HG03442 (cell line): ENCODE results near the gene ABL1.
"Not testable (repeated sequence)": the region's sequence is repeated elsewhere in the genome, so short reads cannot be mapped to it uniquely, and the experiment has no call there.

Experiments
- ATAC-seq: cut with Tn5 transposase; IDR thresholded peaks from one replicate; pipeline ENCODE4 v1.9.1; 2021; ENCODE audit warnings: mild to moderate bottlenecking, moderate library complexity; ENCODE audit not compliant: unreplicated experiment

ABL1 gene

DNA sequence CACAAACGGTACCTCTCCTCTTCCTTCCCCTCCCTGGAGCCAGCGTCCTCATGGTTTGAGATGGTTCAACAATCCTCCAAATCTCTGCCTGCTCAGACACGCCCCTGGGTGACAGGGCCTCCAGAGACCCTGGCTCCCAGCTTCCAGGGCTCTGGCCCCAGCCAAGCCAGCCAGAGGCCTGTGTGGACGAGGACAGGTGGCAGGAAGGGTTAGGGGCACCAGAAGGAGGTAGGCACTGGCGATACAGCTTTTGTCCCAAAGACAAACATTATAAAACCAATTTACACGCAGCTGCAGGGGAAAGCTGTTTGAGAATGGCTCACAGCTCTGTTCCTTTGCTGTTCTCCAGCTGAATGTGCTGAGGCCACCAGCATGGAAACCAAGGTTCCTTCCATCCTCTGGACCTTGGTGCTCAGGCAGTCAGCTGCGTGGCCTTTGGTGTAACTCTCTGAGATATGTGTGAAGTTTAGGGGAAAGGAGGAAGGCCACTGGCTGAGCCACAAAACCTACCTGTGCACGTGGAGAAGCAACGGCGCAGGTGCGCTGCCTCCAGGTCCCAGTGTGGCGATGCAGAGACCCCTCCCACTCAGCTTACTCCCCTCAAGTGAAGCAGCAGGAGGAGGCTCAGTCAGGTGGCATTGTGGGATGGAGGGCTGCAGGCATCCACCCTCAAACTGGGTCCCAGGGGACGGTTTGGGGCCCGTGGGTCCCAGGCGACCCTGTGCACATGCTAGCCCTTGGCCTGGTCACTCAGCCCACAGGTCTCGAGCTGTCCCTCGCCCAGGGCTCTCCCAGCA lies 65.8 kb downstream of the ABL1 start:
- ATAC-seq = no peak

DNA sequence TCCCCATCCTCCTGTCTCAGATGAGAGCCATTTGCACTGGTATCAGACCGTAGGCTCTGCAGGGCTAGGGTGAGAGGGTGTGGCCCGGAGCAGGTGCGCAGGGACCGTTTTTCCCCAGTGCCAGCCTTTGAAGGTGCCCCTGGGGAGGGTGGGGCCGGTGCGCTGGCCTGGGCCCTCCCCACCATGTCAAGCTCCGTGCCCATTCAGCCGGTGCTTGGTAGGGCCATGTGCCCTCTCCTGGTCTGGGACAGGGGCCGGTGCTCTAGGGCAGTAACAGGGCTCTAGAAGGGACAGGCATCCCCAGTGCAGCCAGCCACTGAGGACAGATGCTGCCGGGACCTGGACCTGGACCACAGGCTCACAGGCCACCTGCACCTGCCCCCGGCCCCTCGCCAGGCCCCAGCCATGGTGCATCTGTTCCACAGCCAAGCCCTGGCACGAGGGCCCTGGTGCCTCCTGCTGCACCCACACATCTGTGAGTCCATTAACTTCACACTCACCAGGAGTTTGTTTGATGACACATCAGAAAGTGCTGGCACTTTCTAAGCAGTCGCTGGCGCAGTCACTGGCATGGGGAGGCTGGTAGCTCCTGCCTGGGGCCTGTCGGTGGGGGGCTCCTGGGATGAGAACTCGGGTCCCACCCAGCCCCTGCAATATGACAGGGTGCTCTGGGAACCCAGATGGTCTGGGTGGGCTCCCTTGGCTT lies 66.6 kb downstream of the ABL1 start:
- no peak for ATAC-seq

DNA sequence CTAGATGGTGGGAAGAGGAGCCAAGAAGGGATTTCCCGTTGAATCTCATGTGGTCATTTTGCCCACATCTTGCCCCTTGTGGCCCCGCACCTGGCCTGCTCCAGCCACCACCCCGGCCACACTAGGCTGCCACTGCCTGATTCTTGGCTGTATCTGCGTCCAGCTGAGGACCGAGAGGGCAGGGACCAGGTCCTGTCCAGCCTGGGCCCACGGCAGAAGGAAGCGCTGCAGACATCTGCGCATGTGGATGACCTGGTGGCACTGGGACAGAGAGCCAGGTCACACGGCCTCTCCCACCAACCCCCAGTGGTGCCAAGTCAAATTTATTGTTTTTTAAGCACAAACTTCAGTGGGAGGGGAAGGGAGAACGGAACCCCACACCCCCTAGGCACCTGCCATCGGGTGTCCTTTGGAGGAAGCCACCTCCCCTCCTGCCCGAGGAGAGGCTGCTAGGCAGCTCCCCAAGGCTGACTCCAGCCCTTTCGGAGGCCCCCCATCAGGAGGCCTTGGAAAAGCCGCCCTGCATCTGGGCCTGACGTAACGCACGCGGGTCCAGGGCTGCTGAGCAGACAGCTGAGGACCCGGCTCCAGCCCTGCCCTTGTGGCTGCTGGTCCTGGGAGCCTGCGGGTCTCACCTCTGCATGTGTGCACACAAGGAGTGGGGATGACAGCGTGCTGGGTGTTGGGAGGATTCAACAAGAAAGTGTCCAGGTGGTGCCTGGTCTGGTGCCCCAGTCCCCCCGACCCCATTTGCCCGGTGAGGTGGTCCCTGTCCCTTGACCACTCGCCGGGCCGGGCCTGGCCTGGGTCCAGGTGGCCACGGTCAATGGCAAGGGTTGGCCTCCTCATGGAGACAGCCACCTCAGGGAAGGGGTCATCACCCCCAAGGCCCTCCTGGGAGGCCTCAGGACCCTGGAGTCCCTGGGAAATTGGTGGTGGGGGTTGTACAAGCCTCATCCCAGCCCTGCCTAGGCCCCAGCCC lies 67.4 kb downstream of the ABL1 start:
- ATAC-seq = no peak

DNA sequence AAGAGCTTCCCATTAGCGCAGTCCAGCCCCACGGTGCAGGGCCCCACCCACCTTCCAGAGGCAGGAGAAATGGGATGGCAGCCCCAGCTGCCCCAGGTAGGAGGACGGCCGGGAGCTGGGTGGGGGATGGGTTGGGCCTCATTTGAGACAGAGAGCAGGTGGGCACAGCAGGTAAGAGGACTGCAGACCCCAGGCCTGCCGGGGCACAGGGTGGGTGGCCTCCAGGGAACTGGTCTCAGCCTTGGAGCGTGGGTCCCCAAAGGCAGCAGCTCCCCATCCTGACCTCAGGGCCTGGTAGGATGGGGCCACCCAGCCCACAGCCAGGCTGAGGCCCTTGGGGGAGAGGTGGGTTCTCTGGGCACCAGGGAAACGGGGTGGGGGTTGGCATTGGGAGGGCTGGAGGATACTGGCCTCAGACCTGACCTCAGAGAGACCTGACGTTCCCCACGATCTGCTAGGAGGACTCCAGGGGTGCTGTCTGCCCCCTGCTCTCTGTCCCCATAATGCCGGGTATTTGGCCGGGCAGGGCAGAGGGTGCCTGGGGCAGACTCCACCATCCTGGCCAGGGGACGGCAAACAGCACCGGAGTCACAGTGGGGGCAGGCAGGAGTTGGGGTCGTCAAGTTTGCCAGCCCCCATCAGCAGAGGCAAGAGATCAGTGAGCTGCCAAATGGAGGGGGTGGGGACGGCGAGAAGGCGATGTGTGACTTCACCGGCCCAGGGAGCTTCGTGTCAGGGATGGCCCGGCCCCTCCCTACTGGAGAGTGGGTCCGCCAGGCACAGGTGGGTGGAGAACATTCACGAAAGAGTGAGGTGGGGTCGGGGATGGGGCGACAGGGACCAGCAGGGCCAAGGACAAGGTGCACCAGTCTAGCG lies 68.4 kb downstream of the ABL1 start:
- no peak for ATAC-seq

DNA sequence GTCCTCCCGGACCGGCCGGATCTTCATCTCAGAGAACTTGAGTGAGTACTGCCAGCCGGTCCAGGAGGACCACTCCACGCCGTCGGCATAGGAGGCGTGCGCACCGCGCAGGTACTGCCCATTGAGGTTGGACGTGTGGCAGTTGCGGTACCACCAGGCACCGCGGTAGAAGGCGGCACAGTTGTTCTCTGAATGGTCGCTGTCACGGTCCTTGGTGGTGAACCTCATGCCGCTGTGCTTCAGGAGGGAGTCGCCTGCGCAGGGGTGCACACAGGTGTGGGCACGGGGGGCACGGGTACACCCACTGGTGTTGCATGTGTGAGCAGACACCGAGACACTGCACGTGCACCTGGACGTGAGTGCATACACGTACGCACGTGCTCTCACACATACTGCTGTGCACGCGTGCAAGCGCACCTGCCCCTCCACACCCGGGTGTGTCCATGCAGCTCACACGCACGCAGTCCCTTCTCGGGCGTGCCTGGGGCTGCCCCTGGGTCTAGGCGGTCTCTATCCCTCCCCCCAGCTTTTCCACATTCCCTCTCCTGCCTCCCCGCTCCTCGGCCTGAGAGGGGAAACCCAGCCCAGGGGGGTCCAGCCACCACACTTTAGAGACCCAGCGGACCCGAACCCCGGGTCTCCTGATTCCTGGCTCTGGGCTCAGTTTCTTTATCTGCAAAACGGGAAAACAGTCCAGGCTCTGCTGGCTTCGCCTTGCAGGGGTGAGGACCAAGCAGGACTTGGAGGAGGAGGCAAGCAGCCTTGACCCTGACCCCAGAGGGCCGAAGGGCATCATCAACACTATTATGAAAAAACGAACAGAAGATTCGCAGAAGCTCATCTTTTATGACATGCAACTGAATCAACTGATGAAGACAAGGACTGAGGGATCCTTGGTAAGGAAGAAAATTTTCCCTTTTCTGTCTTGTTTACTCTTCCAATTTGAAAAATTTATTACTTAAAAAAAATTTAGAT lies 69.3 kb downstream of the ABL1 start:
- no peak for ATAC-seq

GRCh38 chr9:130905125-130905901 lies 70.3 kb downstream of the ABL1 start:
- no peak for ATAC-seq

DNA sequence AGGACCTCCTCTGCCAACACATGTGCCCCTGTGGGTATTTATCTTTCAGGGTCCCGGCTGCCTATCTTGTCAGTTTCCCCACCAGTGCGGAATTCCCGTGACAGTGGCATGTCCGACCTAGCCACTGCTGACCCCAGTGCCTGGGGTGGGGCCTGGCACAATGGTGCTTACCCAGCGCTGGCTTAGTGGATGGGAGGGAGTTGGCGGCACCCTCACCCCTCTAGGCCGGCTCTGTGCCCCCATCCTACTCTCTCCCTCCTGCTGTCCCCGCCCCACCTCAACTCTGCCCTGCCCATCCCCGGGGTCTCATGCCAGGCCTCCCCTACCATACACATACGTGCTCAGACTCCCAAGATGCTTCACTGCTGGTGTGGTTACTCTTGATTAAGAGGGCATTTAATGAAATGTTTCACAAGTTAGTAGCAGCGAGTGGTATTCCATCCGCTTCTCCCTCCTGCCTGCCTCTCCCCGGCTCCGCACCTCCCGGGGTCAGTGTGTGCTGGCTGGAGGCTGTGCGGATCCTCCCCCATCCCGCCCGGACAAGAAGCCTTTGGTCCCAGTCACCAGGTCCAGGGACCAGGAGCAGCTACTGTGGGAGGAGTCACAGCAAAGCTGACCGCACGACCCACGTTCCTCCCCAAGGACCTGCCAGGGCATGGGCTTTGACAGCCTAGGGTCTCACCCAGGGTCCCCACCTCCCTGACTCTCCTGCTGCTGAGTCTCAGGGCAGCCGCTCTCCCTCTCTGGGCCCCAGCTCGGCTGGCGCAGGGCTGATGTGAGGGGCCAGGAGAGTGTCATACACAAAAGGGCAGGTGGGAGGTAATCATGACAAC lies 71.1 kb downstream of the ABL1 start:
- no peak for ATAC-seq

DNA sequence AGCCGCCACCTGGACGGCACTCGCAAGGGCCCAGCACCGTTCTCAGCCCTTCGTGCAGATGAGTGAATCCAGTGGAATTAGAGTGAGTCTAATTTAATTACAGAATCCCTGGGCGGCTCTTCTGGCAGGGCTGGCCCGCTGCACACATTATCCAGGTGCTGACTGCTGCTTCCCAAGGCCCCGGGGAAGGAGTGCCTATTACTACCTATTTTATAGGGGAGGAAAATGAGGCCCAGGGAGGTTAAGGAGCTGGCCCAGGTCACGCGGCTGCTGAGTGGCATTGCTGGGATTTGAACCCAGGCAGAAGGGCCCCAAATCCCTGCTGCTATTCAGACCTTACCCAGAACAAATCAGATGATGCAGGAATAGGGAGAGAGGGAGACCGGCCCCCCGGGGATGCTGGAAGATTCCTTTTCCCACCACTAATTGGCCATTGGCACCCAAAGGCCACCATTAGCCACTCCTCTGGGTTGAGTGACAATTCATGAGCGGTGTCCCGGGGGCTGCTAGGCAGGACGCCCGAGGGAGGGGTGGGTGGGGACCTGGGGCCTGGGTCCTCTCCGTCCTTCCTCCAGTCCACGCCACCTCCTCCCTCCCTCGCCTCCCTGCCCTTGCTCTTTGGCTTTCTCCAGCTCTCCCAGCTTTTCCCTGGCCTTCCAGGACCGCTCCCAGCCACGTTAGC lies 71.8 kb downstream of the ABL1 start:
- ATAC-seq = no peak

DNA sequence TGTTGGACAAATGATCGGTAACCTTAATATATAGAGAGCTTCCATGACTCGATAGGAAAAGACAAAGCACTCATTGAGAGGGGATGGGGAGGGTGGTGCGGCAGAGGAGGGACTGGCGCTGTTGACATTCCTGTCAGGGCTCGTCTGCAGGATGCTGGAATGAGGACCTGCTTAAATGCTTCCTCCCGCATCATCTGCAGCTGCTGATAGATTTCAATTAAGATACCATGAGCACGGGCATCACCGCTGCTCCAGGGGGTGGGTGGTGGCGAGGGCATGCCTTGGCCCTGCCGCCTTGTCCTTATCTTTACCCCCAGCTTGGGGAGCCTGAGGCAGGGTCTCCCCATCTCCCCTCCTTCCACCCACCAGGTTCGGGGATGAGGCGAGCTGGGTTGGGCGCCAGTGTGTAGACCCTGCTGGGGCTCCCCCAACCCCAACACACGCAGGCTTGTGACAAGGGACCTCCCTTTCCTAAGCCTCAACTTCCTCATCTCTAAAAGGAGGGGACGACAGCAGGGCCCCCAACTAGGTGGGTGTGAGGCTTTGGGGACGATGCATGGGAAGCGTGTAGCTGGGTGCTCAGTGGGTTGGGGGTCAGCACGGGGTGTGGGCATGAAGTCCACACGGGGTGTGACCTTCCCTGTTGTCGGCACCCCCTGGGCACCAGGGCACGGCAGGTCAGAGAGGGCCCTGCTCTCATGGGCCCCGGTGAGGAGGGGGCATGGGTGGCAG lies 73.3 kb downstream of the ABL1 start:
- no peak for ATAC-seq

GRCh38 chr9:130908878-130909355 lies 73.9 kb downstream of the ABL1 start:
- ATAC-seq = no peak

GRCh38 chr9:130910041-130910440 lies 75.0 kb downstream of the ABL1 start:
- ATAC-seq = not testable (repeated sequence)

- not testable (repeated sequence) for ATAC-seq
Observed at GRCh38 chr9:130910670-130911069, 75.6 kb downstream of the ABL1 start.

DNA sequence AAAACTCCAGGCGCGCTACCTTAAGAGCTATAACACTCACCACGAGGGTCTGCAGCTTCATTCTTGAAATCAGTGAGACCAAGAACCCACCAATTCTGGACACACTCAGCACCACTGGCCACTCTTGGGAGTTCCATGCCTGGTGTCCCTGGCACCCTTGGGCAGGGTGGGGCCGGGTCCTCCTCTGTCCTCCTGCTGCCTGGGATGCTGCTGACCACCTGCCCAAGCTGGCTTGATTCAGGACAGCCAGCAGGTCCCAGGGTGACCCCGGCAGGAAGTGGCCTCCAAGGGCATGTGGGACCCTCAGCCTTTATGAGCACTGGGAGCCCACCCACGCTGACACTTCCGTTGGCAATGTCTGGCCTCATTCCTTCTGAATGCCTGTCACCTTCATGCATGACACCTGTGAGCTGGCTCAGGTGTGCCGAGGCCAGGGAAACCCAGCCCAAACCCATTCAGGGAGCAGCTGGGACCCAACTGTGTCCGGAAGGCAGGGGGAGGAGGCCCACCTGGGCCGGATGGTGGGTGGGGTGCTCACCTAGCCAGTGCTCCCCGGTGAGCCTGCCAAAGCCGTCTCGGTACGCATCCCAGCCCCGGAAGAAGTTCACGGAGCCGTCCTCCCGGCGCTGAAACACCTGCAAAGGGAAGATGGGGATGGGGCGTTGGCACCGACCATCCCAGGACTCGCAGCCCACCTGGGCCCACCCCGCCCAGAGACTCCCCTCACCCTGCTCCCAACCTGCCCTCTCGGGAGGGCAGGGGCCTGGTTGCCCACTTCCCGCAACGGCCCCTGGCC lies 76.4 kb downstream of the ABL1 start:
- ATAC-seq = no peak

- no peak for ATAC-seq
Observed at GRCh38 chr9:130912932-130913598, 78.0 kb downstream of the ABL1 start.
